K562 (cell line): ENCODE results near the gene GABARAP. TPM values are rescaled to one million over a fixed set of nuclear protein-coding genes. Genes with fewer than 3 reads are reported as not detected.

Experiments
- ARID4B ChIP-seq: sonication (generic); formaldehyde crosslinking; IDR thresholded peaks from 2 replicates; pipeline ENCODE4 v1.8.0; 2022; ENCODE audit warnings: mild to moderate bottlenecking, missing genetic modification reagents
- ETV1 ChIP-seq: fragments of 450-650 bp; conservative IDR thresholded peaks from 2 replicates; pipeline ENCODE4 v1.6.1; 2016; ENCODE audit warnings: missing genetic modification characterization, control low read depth, low read depth, missing compliant biosample characterization
- IFI16 ChIP-seq: fragments of 250-450 bp; sonication (Bioruptor Pico); IDR thresholded peaks from 2 replicates; pipeline ENCODE4 v2.1.2; 2022; ENCODE audit warnings: mild to moderate bottlenecking, inconsistent platforms
- KLF13 ChIP-seq: fragments of 450-650 bp; IDR thresholded peaks from 2 replicates; pipeline ENCODE4 v1.6.1; 2016; ENCODE audit warnings: missing genetic modification characterization, low read depth, mild to moderate bottlenecking, missing compliant biosample characterization, moderate library complexity, borderline replicate concordance
- MYC ChIP-seq, 2 experiments: fragments of 250-450 bp in 1 of 2; sonication (Bioruptor Pico) in 1 of 2; IDR thresholded peaks; 2 replicates each; pipeline versions ENCODE4 v1.5.1 to v1.6.1; 2012 to 2021; ENCODE audit warnings: low read depth in 2 of 2, borderline replicate concordance in 1 of 2, improper control_type of control experiment in 1 of 2, low read length in 1 of 2, mild to moderate bottlenecking in 1 of 2, moderate library complexity in 1 of 2
- POLR3A ChIP-seq: IDR thresholded peaks from 2 replicates; pipeline ENCODE4 v1.6.1; 2011; ENCODE audit warnings: borderline replicate concordance, mild to moderate bottlenecking, moderate library complexity; ENCODE audit not compliant: insufficient read length, insufficient read depth; ENCODE audit errors: extremely low read depth
- SIN3A ChIP-seq, 2 experiments: fragments of 150-350 bp in 1 of 2; IDR thresholded peaks; 2 replicates each; pipeline ENCODE4 v1.6.1; 2011 to 2016; ENCODE audit warnings: borderline replicate concordance in 2 of 2, low read depth in 2 of 2, low read length in 2 of 2, mild to moderate bottlenecking in 2 of 2, moderate library complexity in 2 of 2; ENCODE audit not compliant: control insufficient read depth in 1 of 2
- SMARCB1 ChIP-seq: IDR thresholded peaks from 2 replicates; pipeline ENCODE4 v1.6.1; 2011; ENCODE audit warnings: improper control_type of control experiment, low read depth; ENCODE audit not compliant: insufficient read length
- STAG1 ChIP-seq: sonication (generic); formaldehyde crosslinking; IDR thresholded peaks from 2 replicates; pipeline ENCODE4 v1.5.0; 2020; ENCODE audit warnings: missing genetic modification reagents, borderline replicate concordance
- TFAP4 ChIP-seq: sonication (generic); formaldehyde crosslinking; IDR thresholded peaks from 2 replicates; pipeline ENCODE4 v1.8.0; 2022; ENCODE audit warnings: missing genetic modification reagents, mild to moderate bottlenecking, moderate library complexity, borderline replicate concordance
- ZBTB11 ChIP-seq, 3 experiments: fragments of 200-800 bp in 1 of 3; fragments of 250-450 bp in 1 of 3; fragments of 450-650 bp in 1 of 3; sonication (Bioruptor Pico) in 1 of 3; sonication (Bioruptor generic) in 1 of 3; formaldehyde crosslinking in 1 of 3; IDR thresholded peaks; 2 replicates each; pipeline versions ENCODE4 v1.6.1 to v1.8.0; 2016 to 2022; ENCODE audit warnings: mild to moderate bottlenecking in 2 of 3, missing genetic modification characterization in 2 of 3, missing compliant biosample characterization in 1 of 3, moderate library complexity in 1 of 3
- ZNF740 ChIP-seq, 3 experiments: fragments of 200-800 bp in 1 of 3; sonication (Bioruptor generic) in 1 of 3; sonication (generic) in 1 of 3; formaldehyde crosslinking in 1 of 3; IDR thresholded peaks; 2 replicates each; pipeline versions ENCODE4 v1.6.1 to v1.8.0; 2016 to 2022; ENCODE audit warnings: mild to moderate bottlenecking in 2 of 3, missing compliant biosample characterization in 2 of 3, missing genetic modification characterization in 2 of 3, missing genetic modification reagents in 1 of 3
- polyA plus RNA-seq, 8 experiments: library from polyadenylated mRNA; depleted of rRNA in 4 of 8; stranded (reverse) in 5 of 8; unstranded in 3 of 8; fragments of >200 nt; fragmentation: Nextera tagmentation in 2 of 8; fragmentation: Illumina TruSeq in 1 of 8; extraction: Ambion mirVana in 2 of 8; extraction: Trizol in 1 of 8; gene quantifications; 2 replicates each; pipeline versions ENCODE4 v1.2.1 to v1.2.3, GENCODE V29; 2011 to 2014; ENCODE audit warnings: inconsistent platforms in 1 of 8, missing spikeins in 1 of 8
- total RNA-seq, 7 experiments: library from RNA; depleted of rRNA in 6 of 7; stranded (reverse); fragments of >200 nt in 6 of 7; fragmentation: Illumina TruSeq in 2 of 7; extraction: Trizol in 2 of 7; gene quantifications; 2 replicates each; pipeline versions ENCODE4 v1.2.1 to v1.2.3, GENCODE V29; 2011 to 2021; ENCODE audit warnings: low replicate concordance in 1 of 7

GABARAP gene
- total and polyA plus RNA-seq, 9 of the 15 experiments (the other 6 are each of a cell fraction or from before 2014, with no cell fraction given) = 47.5 to 373 (median 152) TPM

GRCh38 chr17:7237761-7238419, 4.4 kb downstream of the GABARAP start (continued):
- TF ChIP-seq SMARCB1 (no peak), MYC (IDR thresholded peaks at IDR 0.05; ENCODE audit: low read depth, low read length) (peak; percentile 60), MYC (CRISPR knock-in tag; IDR thresholded peaks at IDR 0.05; ENCODE audit: borderline replicate concordance, low read depth) (no peak), POLR3A (no peak), STAG1 (CRISPR knock-in tag) (no peak), SIN3A (IDR thresholded peaks at IDR 0.05; ENCODE audit: borderline replicate concordance in 2 of 2, control insufficient read depth in 1 of 2, low read depth in 2 of 2, low read length in 2 of 2) (peak in 1 of 2 experiments; percentile 32; a peak in 1 of 4 replicates), KLF13 (no peak), TFAP4 (CRISPR knock-in tag) (peak; percentile 75), ZBTB11 (CRISPR knock-in tag; IDR thresholded peaks at IDR 0.05) (peak in 1 of 3 experiments; percentile 48; a peak in 2 of 6 replicates), ETV1 (tag) (0 out of 2 replicates have a peak, but pooled peaks have one; percentile 9), ARID4B (CRISPR knock-in tag) (0 out of 2 replicates have a peak, but pooled peaks have one; percentile 32), IFI16 (CRISPR knock-in tag) (no peak), ZNF740 (CRISPR knock-in tag; IDR thresholded peaks at IDR 0.05) (peak; percentile 73), ZNF740 (tag; IDR thresholded peaks at IDR 0.05) (peak in 1 of 2 experiments; percentile 93; a peak in 2 of 4 replicates)
